Activated T-helper 1 cell treated with anti-CD3 and anti-CD28 coated beads, Interleukin-12 subunit alpha, Interleukin-12 subunit beta, Interleukin-2, Interleukin-4 antibody, amounts not matched to agents 30 ng/mL and 10 ng/mL and 1 ng/mL, durations not matched to agents 14 hours and 24 hours and 36 hours (primary cell): ENCODE measurements around the gene PDCD1. TPM values are rescaled to one million over a fixed set of nuclear protein-coding genes. Genes with fewer than 3 reads are reported as not detected.

Experiments
- DNase-seq: peaks from one replicate; pipeline ENCODE4 v3.0.0; 2021; ENCODE audit warnings: low spot score
- H3K27ac Mint-ChIP-seq: one replicate; pipeline ENCODE4 v1.8.0; 2021; ENCODE audit warnings: mild to moderate bottlenecking, mixed read lengths
- H3K27me3 Mint-ChIP-seq: one replicate; pipeline ENCODE4 v1.8.0; 2022; ENCODE audit warnings: mild to moderate bottlenecking, moderate library complexity, mixed read lengths; ENCODE audit not compliant: insufficient read depth
- H3K36me3 Mint-ChIP-seq: one replicate; pipeline ENCODE4 v1.8.0; 2021; ENCODE audit warnings: low read depth, mixed read lengths
- H3K4me1 Mint-ChIP-seq: one replicate; pipeline ENCODE4 v1.8.0; 2021; ENCODE audit warnings: low read depth, mixed read lengths
- H3K4me3 Mint-ChIP-seq: one replicate; pipeline ENCODE4 v1.8.0; 2021; ENCODE audit warnings: mild to moderate bottlenecking, moderate library complexity, mixed read lengths
- H3K9me3 Mint-ChIP-seq: one replicate; pipeline ENCODE4 v1.8.0; 2021; ENCODE audit warnings: mixed read lengths
- intact Hi-C: fragments of 100-400 bp; cut with micrococcal nuclease; formaldehyde crosslinking; loops from one replicate; pipeline ENCODE4 v1.15.1; 2024
- total RNA-seq: library from RNA; stranded (reverse); gene quantifications from 2 replicates; pipeline ENCODE4 v1.2.3, GENCODE V29; 2022

The PDCD1 gene
- total RNA-seq, 1 donor from 2014 or later: 67.8 TPM

DNA sequence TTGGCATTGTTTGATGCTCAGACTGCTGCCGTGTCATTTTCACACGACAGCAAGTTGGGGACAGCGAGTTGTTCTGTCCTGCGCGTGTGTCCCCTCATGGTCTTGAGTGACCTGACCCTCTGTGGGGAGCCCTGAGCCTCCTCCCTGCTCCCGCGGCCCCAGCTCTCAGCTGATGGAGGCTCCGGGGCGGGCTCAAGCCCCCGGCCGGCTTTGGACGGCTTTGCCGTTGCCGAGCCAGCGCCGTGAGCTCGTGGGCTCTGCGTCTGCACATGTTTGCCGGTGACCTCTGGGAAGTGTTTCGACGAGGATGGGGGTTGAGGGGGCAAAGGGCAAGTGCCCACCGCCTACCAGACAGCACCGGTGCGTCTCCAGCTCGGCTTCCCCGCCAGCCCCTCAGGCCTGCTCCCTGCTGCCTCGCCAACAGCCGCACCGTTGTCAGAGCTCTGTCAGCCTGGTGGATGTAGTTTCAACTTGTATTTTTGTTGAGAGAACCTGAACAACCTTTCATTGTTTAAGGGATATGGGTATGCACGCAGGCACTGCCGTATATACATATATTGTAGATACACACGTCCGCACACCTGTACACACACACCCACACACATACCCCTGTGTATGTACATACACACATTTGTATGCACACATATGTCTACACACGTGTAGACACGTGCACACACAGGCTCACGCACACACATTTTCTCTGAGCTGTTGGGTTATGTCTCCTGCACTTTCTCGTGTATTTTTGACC, 13.7 kb downstream of the PDCD1 start:
- Mint-ChIP-seq H3K36me3 (peaks cover 7% of the 10 kb centered on the region), H3K4me3 (peak overlapping the region; percentile 43), H3K9me3 (peaks cover 8% of the 10 kb centered on the region), H3K27ac (peak overlapping the region; percentile 95), H3K27me3 (peaks cover 5% of the 10 kb centered on the region), H3K4me1 (peaks cover 27% of the 10 kb centered on the region)
- intact Hi-C loops: loop anchor here (1.0 to 5.0 kb wide), 5 partner anchors 14 to 530 kb away; partner anchors contain the start of genes HDLBP and SEPTIN2
- DNase-seq: no peak

DNA sequence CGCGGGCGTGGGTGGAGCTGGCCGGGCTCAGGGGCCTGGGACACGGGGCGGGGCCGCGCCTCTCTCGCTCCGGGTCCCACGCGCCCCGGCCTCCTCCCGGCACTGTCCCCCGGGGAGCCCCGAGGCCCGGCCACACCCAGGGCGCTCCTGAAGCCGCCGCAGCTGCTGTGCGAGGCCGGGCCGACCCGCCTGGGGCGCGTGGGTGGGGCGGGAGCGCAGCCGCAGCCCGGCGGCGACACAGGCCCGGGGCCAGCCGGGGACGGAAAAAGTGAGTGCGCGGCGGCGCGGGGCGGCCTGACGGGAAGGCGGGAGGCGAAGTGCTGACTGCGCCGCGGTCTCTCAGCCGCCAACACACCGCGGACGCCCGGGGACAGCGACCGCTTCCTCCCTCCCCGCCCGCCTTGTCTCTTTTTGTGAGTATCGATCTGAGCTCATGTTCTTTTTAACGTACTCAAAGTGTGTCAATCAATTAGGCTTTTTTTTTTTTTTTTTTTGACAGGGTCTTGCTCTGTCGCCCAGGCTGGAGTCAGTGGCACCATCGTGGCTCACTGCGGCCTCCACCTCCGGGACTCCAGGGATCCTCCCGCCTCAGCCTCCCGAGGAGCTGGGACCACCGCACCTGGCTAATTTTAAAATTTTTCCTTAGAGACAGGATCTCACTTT, 14.5 kb downstream of the PDCD1 start:
- peak overlapping the region; percentile 95 for H3K27ac Mint-ChIP-seq
- peaks cover 7% of the 10 kb centered on the region for H3K36me3 Mint-ChIP-seq
- DNase-seq: peak; percentile 79
- intact Hi-C loops: loop anchor here (1.0 to 5.0 kb wide), 5 partner anchors 15 to 529 kb away; partner anchors contain the start of genes HDLBP and SEPTIN2
- H3K9me3 Mint-ChIP-seq: peaks cover 8% of the 10 kb centered on the region
- peak overlapping the region; percentile 43 for H3K4me3 Mint-ChIP-seq
- H3K27me3 Mint-ChIP-seq: peaks cover 8% of the 10 kb centered on the region
- peaks cover 27% of the 10 kb centered on the region for H3K4me1 Mint-ChIP-seq

DNA sequence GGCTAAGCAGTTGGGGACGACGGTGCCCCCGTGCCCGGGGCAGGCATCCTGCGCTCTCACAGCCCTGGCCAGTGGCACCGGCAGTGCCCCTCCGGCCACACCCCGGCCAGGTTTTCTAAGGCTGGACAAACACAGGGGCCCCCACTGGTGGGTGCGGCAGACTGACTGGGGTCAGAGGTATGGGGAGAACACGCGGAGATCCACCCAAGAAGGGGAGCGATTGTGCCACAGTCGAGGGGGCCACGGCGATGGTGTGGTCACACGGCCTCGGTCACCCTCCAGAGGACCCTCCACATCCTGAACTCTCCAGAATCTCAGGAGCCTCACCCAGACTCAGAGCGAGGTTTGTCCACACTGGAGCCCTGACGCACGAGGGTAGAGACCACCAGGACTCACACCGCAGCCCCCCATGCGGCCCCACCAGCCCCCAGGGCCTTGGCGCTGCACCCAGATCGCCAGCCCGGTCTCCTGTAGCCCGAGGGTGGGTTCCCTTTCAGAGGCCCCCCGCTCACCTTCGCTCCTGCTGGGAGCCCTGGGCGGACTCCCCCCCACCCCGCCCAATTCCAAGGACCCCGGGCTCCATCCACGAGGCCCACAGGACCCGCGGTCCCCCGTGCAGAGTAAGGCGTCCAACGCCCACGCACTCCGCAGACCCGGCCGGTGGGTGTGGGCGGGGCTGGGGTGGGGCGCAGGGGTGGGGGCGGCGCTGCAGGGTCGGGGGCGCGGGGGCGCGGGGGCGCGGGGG, 15.2 kb downstream of the PDCD1 start:
- Mint-ChIP-seq H3K4me3 (peak overlapping the region; percentile 69), H3K27ac (peak overlapping the region; percentile 87), H3K4me1 (peaks cover 31% of the 10 kb centered on the region), H3K36me3 (peaks cover 7% of the 10 kb centered on the region), H3K27me3 (peaks cover 8% of the 10 kb centered on the region), H3K9me3 (peaks cover 8% of the 10 kb centered on the region)
- intact Hi-C loops: loop anchor here (1.0 to 5.0 kb wide), 5 partner anchors 16 to 528 kb away; partner anchors contain the start of genes HDLBP and SEPTIN2
- no peak for DNase-seq

DNA sequence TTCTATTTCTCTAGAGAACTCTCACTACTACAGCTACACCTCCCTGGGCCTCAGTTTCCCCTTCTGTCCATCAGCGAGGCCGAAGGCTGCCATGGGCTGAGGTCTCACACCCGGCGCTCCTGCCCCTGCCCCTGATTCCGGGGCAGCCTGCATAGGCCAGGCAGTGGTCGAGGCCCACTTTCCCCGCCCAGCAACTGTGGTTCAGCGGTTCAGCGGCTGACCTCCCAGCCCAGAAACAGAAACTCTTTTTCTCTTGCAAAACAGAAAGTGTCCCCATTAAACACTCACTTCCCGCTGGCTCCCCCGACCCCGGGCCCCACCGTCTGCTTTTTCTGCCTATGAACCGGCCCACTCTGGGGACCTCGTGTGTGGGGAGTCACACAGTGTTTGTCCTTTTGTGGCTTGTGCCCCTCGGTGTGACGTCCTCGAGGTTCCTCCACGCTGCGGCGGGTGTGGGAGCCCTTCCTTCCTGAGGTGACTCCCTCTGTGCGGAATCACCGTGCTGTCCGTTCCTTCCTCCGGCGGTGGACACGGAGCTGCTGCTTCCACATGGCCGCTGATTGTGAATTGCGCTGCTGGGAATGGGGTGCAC, 16.0 kb downstream of the PDCD1 start:
- Mint-ChIP-seq H3K27ac (peak overlapping the region; percentile 87), H3K4me3 (peak overlapping the region; percentile 69), H3K36me3 (peaks cover 7% of the 10 kb centered on the region), H3K9me3 (peaks cover 8% of the 10 kb centered on the region), H3K27me3 (peaks cover 8% of the 10 kb centered on the region), H3K4me1 (peaks cover 32% of the 10 kb centered on the region)
- intact Hi-C loops: loop anchor here (5.0 kb wide), 2 partner anchors 35 to 80 kb away; no protein-coding TSS in a partner anchor
- peak; percentile 24 for DNase-seq

DNA sequence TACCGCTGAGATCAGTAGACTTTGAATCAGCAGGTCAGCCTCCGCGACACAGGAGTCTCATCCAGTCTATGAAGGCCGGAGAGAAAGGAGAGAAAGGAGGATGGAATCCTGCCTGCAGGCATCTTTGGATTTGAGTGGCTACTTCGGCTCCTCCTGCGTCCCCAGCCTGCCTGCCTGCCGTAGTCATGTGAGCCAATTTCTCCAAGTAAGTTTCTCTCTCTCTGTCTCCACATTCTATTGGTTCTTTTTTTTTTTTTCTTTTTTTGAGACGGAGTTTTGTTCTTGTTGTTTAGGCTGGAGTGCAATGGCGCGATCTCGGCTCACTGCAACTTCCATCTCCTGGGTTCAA, 16.7 kb downstream of the PDCD1 start:
- H3K36me3 Mint-ChIP-seq: peaks cover 7% of the 10 kb centered on the region
- H3K9me3 Mint-ChIP-seq: peaks cover 8% of the 10 kb centered on the region
- DNase-seq: no peak
- intact Hi-C loops: loop anchor here (5.0 kb wide), 2 partner anchors 35 to 80 kb away; no protein-coding TSS in a partner anchor
- no peak overlapping the region for H3K4me3 Mint-ChIP-seq
- peaks cover 12% of the 10 kb centered on the region for H3K27me3 Mint-ChIP-seq
- H3K4me1 Mint-ChIP-seq: peaks cover 32% of the 10 kb centered on the region
- peak overlapping the region; percentile 87 for H3K27ac Mint-ChIP-seq

DNA sequence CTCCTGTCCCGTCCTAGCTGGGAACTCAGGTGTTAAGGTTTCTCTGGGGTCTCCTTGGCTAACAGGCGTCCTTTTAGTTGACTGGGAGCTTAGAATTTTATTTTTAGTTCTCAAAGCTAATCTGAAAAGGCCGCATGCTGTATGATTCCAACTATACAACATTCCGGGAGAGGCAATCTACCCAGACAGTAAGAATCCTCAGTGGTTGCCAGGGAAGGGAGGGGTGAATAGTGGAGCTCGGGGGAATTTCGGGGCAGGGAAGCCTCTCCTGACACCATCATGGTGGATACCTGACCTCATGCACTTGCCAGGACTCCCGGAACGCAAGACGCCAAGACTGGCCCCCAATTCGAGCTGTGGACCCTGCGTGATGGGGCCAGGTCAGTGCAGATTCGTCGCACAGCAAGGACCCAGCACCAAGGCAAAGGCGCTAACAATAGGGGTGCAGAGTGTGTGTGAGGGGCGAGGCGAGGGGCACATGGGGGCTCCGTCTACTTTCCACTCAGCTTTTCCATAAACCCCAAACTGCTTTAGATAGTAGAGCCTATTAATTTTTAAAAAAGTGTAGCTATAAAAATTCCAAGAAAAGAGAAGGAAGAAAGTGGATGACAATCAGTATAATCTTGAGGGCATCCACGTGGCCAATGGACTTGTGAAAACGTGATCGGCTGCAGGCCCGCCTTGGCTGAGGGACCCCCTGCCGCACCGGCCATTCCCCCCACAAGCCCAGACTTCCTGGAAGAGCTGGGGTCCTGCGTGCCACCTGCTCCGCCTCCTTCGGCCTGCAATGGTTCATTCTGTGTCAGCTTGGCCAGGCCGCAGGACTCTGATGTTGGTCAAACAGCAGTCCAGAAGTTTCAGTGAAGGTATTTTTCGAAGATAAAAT, 17.3 kb downstream of the PDCD1 start:
- Mint-ChIP-seq H3K36me3 (peaks cover 5% of the 10 kb centered on the region), H3K4me3 (no peak overlapping the region), H3K9me3 (peaks cover 8% of the 10 kb centered on the region), H3K27ac (peak overlapping the region; percentile 55), H3K27me3 (peaks cover 15% of the 10 kb centered on the region), H3K4me1 (peaks cover 33% of the 10 kb centered on the region)
- no peak for DNase-seq
- intact Hi-C loops: loop anchor here (5.0 kb wide), 2 partner anchors 36 to 79 kb away; no protein-coding TSS in a partner anchor

DNA sequence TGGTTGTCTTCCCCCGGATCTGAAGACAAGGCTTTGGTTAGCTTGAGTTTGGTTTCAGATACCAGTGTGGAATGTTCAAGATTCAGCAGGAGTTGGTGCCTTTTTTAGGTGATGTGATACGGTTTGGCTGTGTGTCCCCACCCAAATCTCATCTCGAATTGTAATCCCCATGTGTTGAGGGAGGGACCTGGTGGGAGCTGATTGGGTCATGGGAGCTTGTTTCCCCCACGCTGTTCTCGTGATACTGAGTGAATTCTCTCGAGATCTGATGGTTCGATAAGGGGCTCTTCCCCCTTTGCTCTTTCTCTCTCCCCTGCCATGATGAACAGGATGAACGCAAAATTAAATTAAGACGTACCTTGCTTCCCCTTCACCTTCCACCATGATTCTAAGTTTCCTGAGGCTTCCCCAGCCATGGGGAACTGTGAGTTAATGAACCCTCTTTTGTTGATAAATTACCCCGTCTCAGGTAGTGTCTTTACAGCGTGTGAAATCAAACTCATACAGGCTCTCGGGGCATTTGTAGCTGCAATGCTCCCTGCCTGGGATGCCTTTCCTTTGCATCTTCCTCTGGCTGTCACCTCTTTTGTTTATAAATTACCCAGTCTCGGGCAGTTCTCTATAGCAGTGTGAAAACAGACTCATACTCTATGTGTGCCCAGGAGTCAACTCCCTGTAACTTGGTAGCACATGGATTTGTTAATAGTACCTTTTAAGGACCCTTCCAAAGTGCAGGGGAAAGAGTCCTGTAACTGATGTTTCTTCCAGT, 21.3 kb downstream of the PDCD1 start:
- Mint-ChIP-seq H3K27ac (no peak overlapping the region), H3K4me1 (peaks cover 21% of the 10 kb centered on the region), H3K9me3 (peaks cover 6% of the 10 kb centered on the region), H3K36me3 (no peaks in the 10 kb centered on the region), H3K27me3 (peaks cover 28% of the 10 kb centered on the region), H3K4me3 (no peak overlapping the region)
- DNase-seq: no peak
- intact Hi-C loops: no loop called here

DNA sequence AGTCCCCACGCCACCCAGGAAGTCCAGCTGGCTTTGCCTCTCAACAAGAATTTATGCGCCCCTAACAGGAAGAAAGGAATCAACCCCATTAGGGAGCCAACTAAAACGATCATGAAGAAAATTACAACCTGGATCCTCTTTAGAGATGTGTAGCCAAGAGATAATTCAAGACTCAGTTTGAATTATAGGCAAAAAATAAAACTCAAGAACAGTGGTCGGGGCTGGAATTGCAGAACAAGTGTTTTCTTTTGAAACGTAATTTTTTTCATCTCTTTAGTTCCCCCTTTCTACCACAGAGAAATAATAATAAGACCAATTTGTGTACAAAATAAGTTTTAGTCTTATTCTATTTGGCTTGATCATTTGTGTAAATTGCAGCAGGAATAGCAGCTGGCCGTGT, 22.4 kb downstream of the PDCD1 start:
- H3K36me3 Mint-ChIP-seq: no peaks in the 10 kb centered on the region
- peaks cover 21% of the 10 kb centered on the region for H3K4me1 Mint-ChIP-seq
- DNase-seq: no peak
- peaks cover 31% of the 10 kb centered on the region for H3K27me3 Mint-ChIP-seq
- no peak overlapping the region for H3K4me3 Mint-ChIP-seq
- peaks cover 6% of the 10 kb centered on the region for H3K9me3 Mint-ChIP-seq
- no peak overlapping the region for H3K27ac Mint-ChIP-seq
- intact Hi-C loops: no loop called here

DNA sequence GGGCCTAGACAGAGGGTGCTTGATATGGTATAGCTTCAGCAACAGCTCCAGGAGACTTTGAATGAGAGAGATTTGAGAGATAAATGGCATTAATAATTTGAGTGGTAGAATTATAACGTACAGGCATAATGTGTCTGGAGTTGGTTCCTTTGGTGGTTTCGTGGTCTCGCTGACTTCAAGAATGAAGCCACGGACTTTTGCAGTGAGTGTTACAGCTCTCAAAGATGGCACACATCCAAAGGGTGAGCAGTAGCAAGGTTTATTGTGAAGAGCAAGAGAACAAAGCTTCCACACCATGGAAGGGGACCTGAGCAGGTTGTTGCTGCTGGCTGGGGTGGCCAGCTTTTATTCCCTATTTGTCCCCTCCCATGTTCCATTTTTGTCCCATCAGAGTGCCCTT, 23.1 kb downstream of the PDCD1 start:
- no peak for DNase-seq
- Mint-ChIP-seq H3K27me3 (peaks cover 31% of the 10 kb centered on the region), H3K27ac (no peak overlapping the region), H3K4me1 (peaks cover 21% of the 10 kb centered on the region), H3K9me3 (peaks cover 6% of the 10 kb centered on the region), H3K4me3 (no peak overlapping the region), H3K36me3 (no peaks in the 10 kb centered on the region)
- intact Hi-C loops: no loop called here

DNA sequence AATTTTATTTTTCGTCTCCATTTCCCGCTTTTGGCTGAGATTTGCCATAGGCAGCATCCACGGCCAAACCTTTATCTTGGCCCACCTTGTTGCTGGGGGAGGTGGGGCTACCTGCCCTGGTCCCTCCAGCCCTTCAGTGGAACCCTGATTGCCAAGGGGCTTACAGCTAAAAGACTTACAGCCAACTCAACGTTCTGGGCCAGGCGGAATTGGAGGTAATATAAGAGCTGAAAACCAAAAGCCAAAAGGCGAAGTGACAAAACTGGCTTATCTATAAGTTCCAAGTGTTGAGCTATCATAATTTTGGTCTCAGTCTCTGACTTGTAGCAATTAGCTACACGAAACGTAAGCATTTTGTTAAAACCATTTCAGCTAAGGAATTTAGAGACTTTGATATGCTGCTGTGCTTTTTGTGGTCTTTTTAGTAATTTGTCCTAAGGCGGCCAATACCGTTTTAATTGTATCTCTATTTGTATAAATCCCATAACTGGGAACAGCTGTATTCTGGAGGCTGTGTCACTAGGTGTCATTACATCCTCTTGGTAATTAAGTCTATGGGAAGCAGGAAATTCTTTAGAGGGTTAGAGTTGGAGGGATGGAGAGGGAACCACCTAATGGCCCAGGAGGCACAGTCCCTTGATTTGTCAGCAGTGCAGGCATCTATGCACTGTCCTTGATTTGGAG, 24.0 kb downstream of the PDCD1 start:
- H3K4me1 Mint-ChIP-seq: peaks cover 21% of the 10 kb centered on the region
- no peak overlapping the region for H3K27ac Mint-ChIP-seq
- no peaks in the 10 kb centered on the region for H3K36me3 Mint-ChIP-seq
- H3K4me3 Mint-ChIP-seq: no peak overlapping the region
- peaks cover 6% of the 10 kb centered on the region for H3K9me3 Mint-ChIP-seq
- H3K27me3 Mint-ChIP-seq: peaks cover 37% of the 10 kb centered on the region
- intact Hi-C loops: no loop called here
- DNase-seq: no peak
